ENCODE measurements around the gene CYBRD1. TPM values are rescaled to one million over a fixed set of nuclear protein-coding genes. Genes with fewer than 3 reads are reported as not detected.
"Not testable (repeated sequence)": the region's sequence is repeated elsewhere in the genome, so short reads cannot be mapped to it uniquely, and the experiment has no call there.

Gene CYBRD1
- total RNA-seq, 2 donors from 2014 or later: 0.44 to 1.3 TPM

DNA sequence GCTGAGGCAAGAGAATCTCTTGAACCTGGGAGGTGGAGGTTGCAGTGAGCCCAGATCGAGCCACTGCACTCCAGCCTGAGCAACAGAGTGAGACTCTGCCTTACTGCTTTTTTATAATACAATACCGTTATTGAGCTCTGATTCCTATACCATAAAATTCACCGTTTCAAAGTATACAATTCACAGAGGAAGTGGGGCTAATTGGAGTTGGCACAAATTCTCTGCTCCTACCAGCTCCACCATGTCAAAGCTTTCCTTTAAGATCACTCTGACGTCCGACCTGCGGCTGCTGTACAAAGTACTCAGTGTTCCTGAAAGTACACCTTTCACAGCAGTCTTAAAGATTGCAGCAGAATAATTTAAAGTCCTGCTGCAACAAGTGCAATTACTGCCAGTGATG lies 29.6 kb upstream of the CYBRD1 start:
- ATAC-seq: no peak
- DNase-seq: no peak
- no peaks in the 10 kb centered on the region for H3K4me1 Mint-ChIP-seq

DNA sequence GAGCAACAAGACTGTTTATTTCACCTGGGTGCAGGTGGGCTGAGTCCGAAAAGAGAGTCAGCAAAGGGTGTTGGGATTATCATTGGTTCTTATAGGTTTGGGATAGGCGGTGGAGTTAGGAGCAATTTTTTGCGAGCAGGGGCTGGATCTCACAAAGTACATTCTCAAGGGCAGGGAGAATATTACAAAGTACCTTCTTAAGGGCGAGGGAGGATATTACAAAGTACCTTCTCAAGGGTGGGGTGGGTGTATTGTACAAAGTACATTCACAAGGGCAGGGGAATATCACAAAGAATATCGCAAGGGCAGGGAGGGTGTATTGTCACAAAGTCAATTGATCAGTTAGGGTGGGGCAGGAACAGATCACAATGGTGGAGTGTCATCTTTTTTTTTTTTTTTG lies 24.6 kb upstream of the CYBRD1 start:
- H3K36me3 Mint-ChIP-seq (ENCODE audit: low read depth); DNase-seq; ATAC-seq; H3K27ac Mint-ChIP-seq; H3K27me3 Mint-ChIP-seq; H3K4me3 Mint-ChIP-seq; H3K9me3 ChIP-seq (ENCODE audit: control insufficient read depth, low read length, poor library complexity, severe bottlenecking); H3K4me1 Mint-ChIP-seq: not testable (repeated sequence)

More for the DNA sequence above, 29.6 kb upstream of the CYBRD1 start:
- Mint-ChIP-seq H3K27ac (no peak overlapping the region), H3K36me3 (ENCODE audit: low read depth) (peaks cover 3% of the 10 kb centered on the region), H3K4me3 (no peak overlapping the region), H3K27me3 (no peaks in the 10 kb centered on the region)
- H3K9me3 ChIP-seq (ENCODE audit: control insufficient read depth, low read length, poor library complexity, severe bottlenecking): no peaks in the 10 kb centered on the region

DNA sequence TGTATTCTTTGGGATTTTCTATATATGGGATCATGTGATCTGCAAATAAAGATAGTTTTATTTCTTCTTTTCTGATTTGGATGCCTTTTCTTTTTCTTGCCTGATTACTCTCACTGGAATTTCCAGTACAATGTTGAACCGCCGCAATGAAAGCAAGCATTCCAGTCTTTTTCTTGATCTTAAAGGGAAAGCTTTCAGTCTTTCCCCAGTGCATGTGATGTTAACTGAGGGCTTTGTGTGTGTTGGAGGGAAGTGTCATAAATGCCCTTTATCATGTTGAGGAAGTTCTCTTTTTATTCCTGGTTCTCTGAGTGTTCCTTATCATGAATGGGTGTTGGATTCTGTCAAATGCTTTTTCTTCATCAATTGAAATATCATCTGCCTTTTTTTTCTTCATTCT lies 16.9 kb upstream of the CYBRD1 start:
- H3K4me3 Mint-ChIP-seq: no peak overlapping the region

DNA sequence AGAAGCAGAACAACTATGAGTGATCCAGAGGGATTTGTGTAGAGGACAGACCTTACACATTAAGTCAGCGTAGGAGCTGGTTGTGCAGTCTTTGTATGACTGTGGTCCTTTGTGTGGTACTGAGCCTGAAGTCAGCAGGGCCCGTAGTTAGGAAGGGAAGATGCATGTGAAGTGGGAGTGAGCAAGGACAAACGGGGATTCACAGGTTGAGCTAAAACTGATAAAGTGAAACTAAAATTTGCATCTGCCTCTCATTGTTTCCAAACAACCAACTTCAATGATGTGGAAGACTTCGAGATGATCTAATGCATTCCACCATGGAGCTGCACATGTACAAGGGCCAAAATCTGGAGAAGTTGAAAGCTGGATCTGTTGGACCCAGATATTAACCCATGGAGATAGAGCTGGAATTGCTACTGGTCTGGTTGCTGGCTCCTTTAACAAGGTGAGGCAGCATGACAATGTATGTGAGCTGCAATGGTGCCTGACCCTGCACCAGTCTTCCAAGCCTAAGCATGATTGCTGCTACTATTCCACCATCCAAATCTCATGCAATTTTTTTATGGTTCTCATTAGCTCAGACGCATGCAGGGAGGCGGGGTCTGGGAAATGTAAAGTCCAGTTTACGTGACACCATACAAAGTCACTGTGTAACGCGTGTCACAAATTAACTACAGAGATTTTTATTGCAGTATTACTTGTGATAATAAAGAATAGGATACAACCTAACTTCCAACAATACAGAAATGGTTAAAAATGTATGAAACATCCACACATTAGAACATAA lies 12.1 kb upstream of the CYBRD1 start:
- Mint-ChIP-seq H3K4me3 (peak overlapping the region; percentile 0), H3K4me1 (peaks cover 4% of the 10 kb centered on the region), H3K36me3 (ENCODE audit: low read depth) (no peaks in the 10 kb centered on the region), H3K27me3 (peaks cover 5% of the 10 kb centered on the region), H3K27ac (no peak overlapping the region)
- DNase-seq (no peak), ATAC-seq (no peak)
- no peaks in the 10 kb centered on the region for H3K9me3 ChIP-seq (ENCODE audit: control insufficient read depth, low read length, poor library complexity, severe bottlenecking)

More for the DNA sequence above, 16.9 kb upstream of the CYBRD1 start:
- DNase-seq (no peak), ATAC-seq (no peak)
- peaks cover 4% of the 10 kb centered on the region for H3K27me3 Mint-ChIP-seq
- H3K9me3 ChIP-seq (ENCODE audit: control insufficient read depth, low read length, poor library complexity, severe bottlenecking): no peaks in the 10 kb centered on the region
- peaks cover 2% of the 10 kb centered on the region for H3K4me1 Mint-ChIP-seq
- H3K27ac Mint-ChIP-seq: no peak overlapping the region
- no peaks in the 10 kb centered on the region for H3K36me3 Mint-ChIP-seq (ENCODE audit: low read depth)

DNA sequence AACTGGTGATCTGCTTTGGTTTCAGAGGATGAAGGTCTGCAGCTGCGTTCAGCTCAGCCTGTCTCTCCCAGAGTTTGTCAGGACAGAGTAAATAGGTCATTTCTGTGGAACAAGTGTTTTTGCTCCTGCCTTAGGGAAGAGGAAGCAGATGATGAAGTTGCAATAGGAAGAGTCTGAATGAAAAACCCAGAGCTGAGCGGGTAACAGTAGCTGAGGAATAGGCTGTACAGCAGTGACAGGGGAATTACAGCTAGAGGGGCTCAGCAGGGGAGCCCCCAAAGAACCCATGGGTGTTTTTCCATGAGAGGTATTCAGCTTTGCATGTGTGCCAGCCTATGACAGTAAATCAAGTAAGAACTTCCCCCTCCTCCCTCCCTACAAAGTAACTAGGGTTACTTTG lies 10.3 kb upstream of the CYBRD1 start:
- Mint-ChIP-seq H3K36me3 (ENCODE audit: low read depth) (no peaks in the 10 kb centered on the region), H3K27ac (no peak overlapping the region), H3K4me3 (no peak overlapping the region), H3K27me3 (peaks cover 8% of the 10 kb centered on the region), H3K4me1 (peaks cover 4% of the 10 kb centered on the region)
- no peaks in the 10 kb centered on the region for H3K9me3 ChIP-seq (ENCODE audit: control insufficient read depth, low read length, poor library complexity, severe bottlenecking)
- DNase-seq: no peak
- no peak for ATAC-seq

DNA sequence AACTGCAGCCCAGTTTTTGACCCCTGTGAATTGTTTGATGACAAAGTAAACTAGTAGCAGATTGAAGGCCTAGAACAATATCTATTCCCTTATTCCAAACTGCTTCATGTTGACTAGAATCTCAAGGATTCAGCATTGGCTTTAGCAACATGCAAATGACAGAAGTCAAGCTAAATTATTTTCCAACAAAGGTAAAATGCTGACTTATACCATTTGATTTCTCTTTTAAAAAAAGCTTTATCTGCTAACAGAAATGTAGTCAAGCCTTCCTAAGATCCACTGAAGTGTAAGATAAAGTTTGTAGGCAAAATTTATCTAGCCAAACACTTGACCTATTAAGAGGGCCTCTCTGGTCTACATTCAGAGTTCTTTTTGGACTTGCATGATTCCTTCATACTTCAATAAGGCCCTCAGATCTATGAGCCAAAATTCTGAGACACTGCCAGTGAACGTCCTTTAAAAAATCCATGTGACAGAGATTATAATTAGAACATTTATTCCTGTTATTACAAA lies 9.5 kb upstream of the CYBRD1 start:
- ATAC-seq: no peak
- peaks cover 4% of the 10 kb centered on the region for H3K4me1 Mint-ChIP-seq
- H3K27me3 Mint-ChIP-seq: peaks cover 8% of the 10 kb centered on the region
- H3K27ac Mint-ChIP-seq: no peak overlapping the region
- H3K4me3 Mint-ChIP-seq: no peak overlapping the region
- no peak for DNase-seq
- H3K9me3 ChIP-seq (ENCODE audit: control insufficient read depth, low read length, poor library complexity, severe bottlenecking): no peaks in the 10 kb centered on the region
- H3K36me3 Mint-ChIP-seq (ENCODE audit: low read depth): no peaks in the 10 kb centered on the region

DNA sequence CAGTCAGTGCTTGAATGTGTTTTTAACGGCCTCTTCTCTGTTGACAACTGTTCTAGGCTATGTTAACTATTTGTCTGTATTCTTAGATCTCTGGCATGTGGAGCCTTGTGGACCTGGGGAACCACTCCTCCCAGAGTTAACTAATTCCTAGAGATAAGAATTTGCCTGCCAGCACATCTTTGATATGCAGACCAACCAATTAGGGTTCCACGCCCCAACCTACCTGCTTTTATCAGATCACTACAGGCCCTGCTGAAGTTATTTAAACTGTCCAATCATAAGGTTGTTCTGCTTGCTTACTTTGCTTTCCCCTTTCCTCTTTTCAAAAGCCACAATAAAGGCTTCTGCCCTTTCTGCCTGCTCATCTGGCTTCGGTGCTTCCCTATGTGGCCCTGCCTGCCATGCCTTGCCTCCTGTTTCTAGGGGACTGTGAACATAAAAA lies 8.5 kb upstream of the CYBRD1 start:
- ATAC-seq: no peak
- peaks cover 4% of the 10 kb centered on the region for H3K4me1 Mint-ChIP-seq
- H3K27ac Mint-ChIP-seq: peak overlapping the region; percentile 27
- no peak for DNase-seq
- no peaks in the 10 kb centered on the region for H3K9me3 ChIP-seq (ENCODE audit: control insufficient read depth, low read length, poor library complexity, severe bottlenecking)
- no peaks in the 10 kb centered on the region for H3K36me3 Mint-ChIP-seq (ENCODE audit: low read depth)
- peaks cover 9% of the 10 kb centered on the region for H3K27me3 Mint-ChIP-seq
- H3K4me3 Mint-ChIP-seq: no peak overlapping the region

DNA sequence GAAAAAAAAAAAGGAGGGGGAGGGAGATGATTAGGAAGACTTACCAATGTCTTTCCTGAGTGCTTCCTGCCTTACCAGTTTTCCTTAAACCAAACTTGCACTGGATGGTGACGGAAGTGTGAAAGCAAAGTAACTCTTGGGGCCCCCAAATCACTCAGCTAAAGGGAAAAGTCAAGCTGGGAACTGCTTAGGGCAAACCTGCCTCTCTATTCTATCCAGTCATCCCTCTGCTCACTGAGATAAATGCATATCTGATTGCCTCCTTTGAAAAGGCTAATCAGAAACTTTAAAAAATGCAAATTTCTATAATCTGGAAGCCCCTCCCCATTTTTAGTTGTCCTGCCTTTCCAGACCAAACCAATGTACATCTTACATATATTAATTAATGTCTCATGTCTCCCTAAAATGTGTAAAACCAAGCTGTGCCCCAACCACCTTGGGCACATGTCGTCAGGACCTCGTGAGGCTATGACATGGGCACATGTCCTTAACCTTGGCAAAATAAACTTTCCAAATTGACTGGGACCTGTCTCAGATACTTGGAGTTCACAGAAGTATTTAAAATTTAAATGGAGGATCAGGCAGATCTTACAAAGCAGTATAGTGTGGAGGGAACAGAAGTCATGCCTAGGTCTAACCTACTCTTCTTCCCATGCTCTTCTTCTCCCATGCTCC lies 7.2 kb upstream of the CYBRD1 start:
- H3K4me1 Mint-ChIP-seq: peaks cover 8% of the 10 kb centered on the region
- no peaks in the 10 kb centered on the region for H3K9me3 ChIP-seq (ENCODE audit: control insufficient read depth, low read length, poor library complexity, severe bottlenecking)
- peaks cover 22% of the 10 kb centered on the region for H3K27me3 Mint-ChIP-seq
- ATAC-seq (no peak), DNase-seq (no peak)
- no peak overlapping the region for H3K4me3 Mint-ChIP-seq
- H3K36me3 Mint-ChIP-seq (ENCODE audit: low read depth): peaks cover 2% of the 10 kb centered on the region
- no peak overlapping the region for H3K27ac Mint-ChIP-seq

DNA sequence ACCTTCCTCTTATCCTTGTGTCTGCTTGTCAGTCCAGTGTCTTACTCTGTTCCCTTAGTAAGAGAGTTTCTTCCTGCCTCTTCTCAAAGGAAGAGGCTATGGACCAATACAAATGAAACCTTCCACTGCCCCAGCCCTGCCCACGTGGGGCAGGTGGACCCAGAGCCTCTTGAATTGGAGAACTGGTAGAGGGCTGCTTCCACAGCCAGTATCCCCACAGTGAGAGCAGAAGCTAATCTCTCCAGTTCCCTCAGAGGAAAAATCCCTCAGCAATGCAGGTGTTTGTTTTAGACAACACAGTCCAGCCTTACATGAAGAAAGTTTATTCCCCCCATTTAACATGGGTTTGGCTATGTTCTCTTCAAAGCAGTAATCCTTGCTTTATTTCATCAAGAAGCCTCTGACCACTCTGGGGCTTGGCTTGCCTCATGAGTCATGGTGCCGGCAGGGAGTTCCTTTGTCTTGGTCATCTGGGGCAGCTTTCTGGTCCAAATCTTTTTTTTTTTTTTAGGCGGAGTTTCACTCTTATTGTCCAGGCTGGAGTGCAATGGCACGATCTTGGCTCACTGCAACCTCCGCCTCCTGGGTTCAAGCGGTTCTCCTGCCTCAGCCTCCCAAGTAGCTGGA lies 6.5 kb upstream of the CYBRD1 start:
- H3K36me3 Mint-ChIP-seq (ENCODE audit: low read depth): peaks cover 2% of the 10 kb centered on the region
- no peak overlapping the region for H3K27ac Mint-ChIP-seq
- no peak overlapping the region for H3K4me3 Mint-ChIP-seq
- ATAC-seq (no peak), DNase-seq (no peak)
- H3K27me3 Mint-ChIP-seq: peaks cover 29% of the 10 kb centered on the region
- peaks cover 8% of the 10 kb centered on the region for H3K4me1 Mint-ChIP-seq
- H3K9me3 ChIP-seq (ENCODE audit: control insufficient read depth, low read length, poor library complexity, severe bottlenecking): no peaks in the 10 kb centered on the region

DNA sequence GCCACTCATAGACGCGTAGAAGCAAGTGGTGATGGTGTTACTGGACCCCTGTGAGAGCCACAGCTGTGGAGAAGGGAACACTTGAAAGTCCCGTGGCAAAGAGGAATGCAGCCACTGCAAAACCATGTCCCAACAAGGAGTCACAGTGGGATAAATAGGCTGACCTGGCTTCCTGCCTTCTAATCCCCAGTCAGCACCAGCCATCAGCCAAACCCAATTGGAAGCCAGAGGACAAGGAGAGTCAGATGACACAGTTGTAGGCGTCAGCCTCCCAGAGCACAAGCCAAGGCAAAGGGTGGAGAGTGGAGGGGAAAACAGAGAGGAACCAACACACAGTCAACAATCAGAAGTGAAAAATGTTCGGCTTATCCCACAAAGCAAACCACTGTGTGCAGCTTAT lies 5.5 kb upstream of the CYBRD1 start:
- Mint-ChIP-seq H3K4me1 (peaks cover 8% of the 10 kb centered on the region), H3K27me3 (peaks cover 39% of the 10 kb centered on the region), H3K4me3 (no peak overlapping the region), H3K36me3 (ENCODE audit: low read depth) (peaks cover 2% of the 10 kb centered on the region), H3K27ac (no peak overlapping the region)
- DNase-seq (no peak), ATAC-seq (no peak)
- H3K9me3 ChIP-seq (ENCODE audit: control insufficient read depth, low read length, poor library complexity, severe bottlenecking): no peaks in the 10 kb centered on the region

DNA sequence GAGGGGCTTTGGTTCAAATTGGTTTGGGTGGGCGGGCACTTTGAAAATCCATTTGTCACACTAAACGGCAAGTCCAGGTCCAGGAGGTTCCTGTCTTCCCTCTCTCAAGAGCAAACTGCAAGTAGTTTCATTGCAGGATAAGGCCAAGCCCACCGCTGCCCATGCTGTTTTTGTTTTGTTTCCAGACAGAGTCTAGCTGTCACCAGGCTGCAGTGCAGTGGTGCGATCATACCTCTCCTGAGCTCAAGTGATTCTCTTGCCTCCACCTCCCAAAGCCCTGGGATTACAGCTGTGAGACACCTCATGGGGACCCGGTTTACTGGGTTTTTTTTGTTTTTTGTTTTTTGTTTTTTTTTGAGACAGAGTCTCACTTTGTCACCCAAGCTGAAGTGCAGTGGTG lies 1.8 kb upstream of the CYBRD1 start:
- no peaks in the 10 kb centered on the region for H3K9me3 ChIP-seq (ENCODE audit: control insufficient read depth, low read length, poor library complexity, severe bottlenecking)
- Mint-ChIP-seq H3K27me3 (peaks cover 55% of the 10 kb centered on the region), H3K4me1 (peaks cover 14% of the 10 kb centered on the region), H3K27ac (no peak overlapping the region), H3K4me3 (no peak overlapping the region), H3K36me3 (ENCODE audit: low read depth) (peaks cover 2% of the 10 kb centered on the region)
- ATAC-seq: no peak
- no peak for DNase-seq

DNA sequence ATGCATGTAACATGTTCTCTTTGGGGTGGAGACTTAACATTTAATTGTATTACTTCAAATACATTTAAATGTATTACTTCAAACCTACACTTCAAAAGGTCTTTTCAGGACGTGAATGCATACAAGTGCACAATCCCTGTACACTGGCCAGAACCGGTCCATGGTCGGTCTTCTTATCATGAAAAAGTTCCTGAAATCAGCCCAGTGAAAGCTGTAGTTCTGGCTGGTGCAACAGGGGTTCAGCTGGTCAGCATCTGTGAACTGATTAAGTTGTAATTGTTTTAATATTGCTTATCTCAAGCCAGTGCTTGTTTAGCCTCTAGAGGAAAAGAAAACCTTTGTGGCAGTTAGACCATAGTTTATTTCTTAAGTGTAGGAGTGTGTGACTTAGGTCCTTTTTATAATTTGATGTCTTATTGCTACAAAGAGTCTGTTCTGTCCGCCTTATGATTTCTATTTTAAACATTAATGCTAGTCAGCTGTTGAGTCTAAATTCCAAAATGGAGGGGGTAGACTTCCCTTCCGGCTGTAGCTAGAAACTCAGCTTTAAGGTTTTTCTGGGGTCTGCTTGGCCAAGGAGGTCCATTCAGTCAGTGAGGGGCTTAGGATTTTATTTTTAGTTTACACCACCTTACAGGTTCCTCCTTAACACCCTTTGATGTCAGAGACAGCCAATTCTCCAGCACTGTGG lies 768 bp upstream of the CYBRD1 start:
- H3K36me3 Mint-ChIP-seq (ENCODE audit: low read depth): peaks cover 2% of the 10 kb centered on the region
- H3K4me1 Mint-ChIP-seq: peaks cover 14% of the 10 kb centered on the region
- ATAC-seq (no peak), DNase-seq (no peak)
- peak overlapping the region; percentile 70 for H3K4me3 Mint-ChIP-seq
- H3K27me3 Mint-ChIP-seq: peaks cover 53% of the 10 kb centered on the region
- no peak overlapping the region for H3K27ac Mint-ChIP-seq
- no peaks in the 10 kb centered on the region for H3K9me3 ChIP-seq (ENCODE audit: control insufficient read depth, low read length, poor library complexity, severe bottlenecking)

DNA sequence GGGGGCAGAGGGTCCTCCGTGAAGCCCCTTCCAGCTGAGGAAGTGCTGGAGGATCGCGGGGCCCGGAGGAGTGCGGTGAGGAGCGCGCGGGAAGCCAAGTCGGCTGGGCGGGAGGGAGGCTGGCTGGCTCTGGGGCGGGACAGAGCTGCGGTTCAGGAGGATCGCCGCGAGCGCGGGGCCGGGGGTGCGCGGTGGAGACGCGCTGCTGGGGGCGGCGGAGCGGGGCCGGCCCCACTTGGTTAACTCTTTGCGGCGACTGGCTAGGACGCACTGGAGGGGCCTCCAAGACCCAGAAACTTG lies 464 bp downstream of the CYBRD1 start:
- H3K4me1 Mint-ChIP-seq: peaks cover 14% of the 10 kb centered on the region
- H3K27ac Mint-ChIP-seq: no peak overlapping the region
- H3K27me3 Mint-ChIP-seq: peaks cover 62% of the 10 kb centered on the region
- H3K9me3 ChIP-seq (ENCODE audit: control insufficient read depth, low read length, poor library complexity, severe bottlenecking): no peaks in the 10 kb centered on the region
- peaks cover 2% of the 10 kb centered on the region for H3K36me3 Mint-ChIP-seq (ENCODE audit: low read depth)
- DNase-seq: no peak
- peak; percentile 32 for ATAC-seq
- H3K4me3 Mint-ChIP-seq: peak overlapping the region; percentile 83
